ENCODE measurements around the gene ACCS.

ACCS gene

GRCh38 chr11:44125598-44125997 is 59.5 kb downstream of the ACCS start:
- Mint-ChIP-seq H3K27ac (no peak overlapping the region), H3K4me1 (ENCODE audit: low read depth) (no peaks in the 10 kb centered on the region), H3K36me3 (ENCODE audit: low read depth) (peaks cover 88% of the 10 kb centered on the region), H3K4me3 (no peak overlapping the region), H3K9me3 (no peaks in the 10 kb centered on the region), H3K27me3 (no peaks in the 10 kb centered on the region)
- no peak for DNase-seq

GRCh38 chr11:44126304-44126703 is 60.2 kb downstream of the ACCS start:
- H3K36me3 Mint-ChIP-seq (ENCODE audit: low read depth), result peaks cover 88% of the 10 kb centered on the region
- no peaks in the 10 kb centered on the region for H3K9me3 Mint-ChIP-seq

GRCh38 chr11:44127130-44127529 is 61.1 kb downstream of the ACCS start:
- no peaks in the 10 kb centered on the region for H3K4me1 Mint-ChIP-seq (ENCODE audit: low read depth)
- H3K27ac Mint-ChIP-seq, result no peak overlapping the region
- DNase-seq, result no peak
- peaks cover 87% of the 10 kb centered on the region for H3K36me3 Mint-ChIP-seq (ENCODE audit: low read depth)
- H3K4me3 Mint-ChIP-seq, result no peak overlapping the region
- H3K9me3 Mint-ChIP-seq, result no peaks in the 10 kb centered on the region
- no peaks in the 10 kb centered on the region for H3K27me3 Mint-ChIP-seq

More at GRCh38 chr11:44126304-44126703, 60.2 kb downstream of the ACCS start:
- no peaks in the 10 kb centered on the region for H3K4me1 Mint-ChIP-seq (ENCODE audit: low read depth)
- no peaks in the 10 kb centered on the region for H3K27me3 Mint-ChIP-seq
- no peak for DNase-seq
- no peak overlapping the region for H3K27ac Mint-ChIP-seq
- H3K4me3 Mint-ChIP-seq, result no peak overlapping the region

DNA sequence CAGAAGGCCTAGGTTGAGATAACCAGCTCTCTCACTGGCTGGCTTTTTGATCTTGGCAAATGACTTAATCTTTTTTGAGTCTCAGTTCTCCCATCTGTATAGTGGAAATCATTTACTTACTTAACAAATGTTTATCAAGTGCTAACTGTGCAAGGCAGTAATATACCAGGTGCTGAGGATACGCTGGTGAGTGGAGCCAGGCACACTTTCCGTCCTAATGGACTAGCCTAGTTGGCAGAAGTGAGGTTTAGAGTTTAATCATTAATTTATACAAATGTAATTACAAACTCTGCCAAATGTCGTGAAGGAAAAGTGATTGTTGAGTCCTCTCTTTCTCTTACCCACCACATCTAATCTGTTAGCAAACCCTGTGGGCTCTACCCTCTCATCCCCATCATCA is 62.7 kb downstream of the ACCS start:
- DNase-seq, result no peak
- Mint-ChIP-seq H3K4me1 (ENCODE audit: low read depth) (no peaks in the 10 kb centered on the region), H3K9me3 (no peaks in the 10 kb centered on the region), H3K4me3 (no peak overlapping the region), H3K27me3 (no peaks in the 10 kb centered on the region), H3K27ac (no peak overlapping the region), H3K36me3 (ENCODE audit: low read depth) (peaks cover 92% of the 10 kb centered on the region)

- no peaks in the 10 kb centered on the region for H3K9me3 Mint-ChIP-seq
- no peak overlapping the region for H3K27ac Mint-ChIP-seq
- peaks cover 89% of the 10 kb centered on the region for H3K36me3 Mint-ChIP-seq (ENCODE audit: low read depth)
- H3K4me1 Mint-ChIP-seq (ENCODE audit: low read depth), result no peaks in the 10 kb centered on the region
- DNase-seq, result no peak
- H3K4me3 Mint-ChIP-seq, result no peak overlapping the region
- no peaks in the 10 kb centered on the region for H3K27me3 Mint-ChIP-seq
These were observed 64.7 kb downstream of the ACCS start for GRCh38 chr11:44130751-44131150.

DNA sequence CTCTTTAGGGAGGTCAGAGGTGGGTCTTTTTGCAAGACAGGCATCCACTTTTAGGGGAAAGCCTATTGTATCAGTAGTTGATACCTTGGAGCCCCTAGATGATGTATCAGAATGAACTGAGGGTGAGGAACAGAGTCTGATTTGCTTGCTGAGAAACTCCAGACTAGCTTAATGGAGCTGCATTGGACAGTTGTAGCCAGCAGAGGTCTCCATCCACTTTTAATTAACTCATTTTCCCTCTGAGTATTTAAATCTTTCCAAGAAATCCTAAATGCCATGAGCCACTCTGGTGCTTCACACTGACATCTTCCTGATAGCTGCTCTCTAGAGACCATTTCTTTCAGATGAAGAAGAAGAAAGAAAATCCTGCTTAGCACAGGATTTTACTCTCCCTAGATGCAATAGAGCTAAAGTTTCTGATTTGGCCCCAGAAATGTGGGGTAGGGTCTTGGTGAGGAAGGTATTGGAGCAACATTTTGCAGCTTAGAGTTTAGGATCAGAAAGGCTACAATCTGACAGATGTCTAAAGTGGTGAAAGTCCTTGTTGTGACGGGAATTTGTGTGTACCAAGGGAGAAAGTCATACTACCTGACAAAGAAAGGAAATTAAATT is 67.4 kb downstream of the ACCS start:
- DNase-seq, result no peak
- Mint-ChIP-seq H3K27ac (no peak overlapping the region), H3K27me3 (no peaks in the 10 kb centered on the region), H3K4me1 (ENCODE audit: low read depth) (no peaks in the 10 kb centered on the region), H3K4me3 (no peak overlapping the region), H3K36me3 (ENCODE audit: low read depth) (peaks cover 81% of the 10 kb centered on the region), H3K9me3 (no peaks in the 10 kb centered on the region)

All from activated T-cell treated with anti-CD3 and anti-CD28 coated beads, Interleukin-2, amount 50 U/mL, for 24 hours (primary cell).